ENCODE results near the gene TBCA. TPM values are rescaled to one million over a fixed set of nuclear protein-coding genes. Genes with fewer than 3 reads are reported as not detected.
"Not testable (repeated sequence)": the region's sequence is repeated elsewhere in the genome, so short reads cannot be mapped to it uniquely, and the experiment has no call there.

TBCA gene
- total RNA-seq, 2 donors from 2014 or later, result 70.0 TPM

DNA sequence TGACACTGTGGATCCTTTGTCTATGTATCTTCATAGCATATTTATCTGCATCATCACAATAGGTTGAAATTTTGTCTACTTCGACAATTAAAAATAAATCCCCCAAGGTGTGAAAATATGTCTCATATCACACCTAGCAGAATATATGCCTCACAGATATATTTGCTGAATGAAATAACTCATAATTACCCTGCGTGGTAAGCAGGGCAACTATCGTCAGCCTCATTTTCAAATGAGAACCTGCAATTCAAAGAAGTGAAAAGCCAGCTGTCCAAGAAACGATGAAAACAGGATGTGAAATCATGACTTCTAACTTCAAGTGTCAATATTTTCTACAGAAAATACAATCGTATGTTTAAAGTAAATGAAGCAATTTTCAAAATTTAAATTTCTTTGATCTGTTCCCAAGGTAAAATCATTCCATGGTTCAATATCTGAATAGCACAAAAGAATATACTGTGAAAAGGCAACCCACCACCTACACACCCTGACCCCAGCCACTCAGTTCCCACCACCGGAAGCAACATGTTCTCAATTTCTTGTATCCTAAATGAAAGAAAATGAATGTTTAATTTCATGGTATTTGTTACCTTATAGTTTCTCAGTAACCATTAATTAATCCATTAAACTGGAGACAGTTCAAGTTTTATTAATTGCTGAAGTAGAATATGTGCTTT, 57.1 kb downstream of the TBCA start:
- H3K4me1 ChIP-seq (ENCODE audit: control insufficient read depth in 1 of 2, low read depth in 2 of 2), result peaks cover 4 to 5% of the 10 kb centered on the region in 2 donors
- no peak for DNase-seq (ENCODE audit: low spot score)
- H3K27ac ChIP-seq, result no peak overlapping the region
- TF ChIP-seq CTCF (IDR thresholded peaks at IDR 0.05), result no peak
- H3K9me3 ChIP-seq, result no peaks in the 10 kb centered on the region
- no peak for ATAC-seq (ENCODE audit: insufficient number of reproducible peaks, low FRiP score, low read depth)
- H3K4me3 ChIP-seq, result no peak overlapping the region
- no peaks in the 10 kb centered on the region for H3K27me3 ChIP-seq (replicated peaks; ENCODE audit: insufficient read depth)
- H3K36me3 ChIP-seq, result no peaks in the 10 kb centered on the region

DNA sequence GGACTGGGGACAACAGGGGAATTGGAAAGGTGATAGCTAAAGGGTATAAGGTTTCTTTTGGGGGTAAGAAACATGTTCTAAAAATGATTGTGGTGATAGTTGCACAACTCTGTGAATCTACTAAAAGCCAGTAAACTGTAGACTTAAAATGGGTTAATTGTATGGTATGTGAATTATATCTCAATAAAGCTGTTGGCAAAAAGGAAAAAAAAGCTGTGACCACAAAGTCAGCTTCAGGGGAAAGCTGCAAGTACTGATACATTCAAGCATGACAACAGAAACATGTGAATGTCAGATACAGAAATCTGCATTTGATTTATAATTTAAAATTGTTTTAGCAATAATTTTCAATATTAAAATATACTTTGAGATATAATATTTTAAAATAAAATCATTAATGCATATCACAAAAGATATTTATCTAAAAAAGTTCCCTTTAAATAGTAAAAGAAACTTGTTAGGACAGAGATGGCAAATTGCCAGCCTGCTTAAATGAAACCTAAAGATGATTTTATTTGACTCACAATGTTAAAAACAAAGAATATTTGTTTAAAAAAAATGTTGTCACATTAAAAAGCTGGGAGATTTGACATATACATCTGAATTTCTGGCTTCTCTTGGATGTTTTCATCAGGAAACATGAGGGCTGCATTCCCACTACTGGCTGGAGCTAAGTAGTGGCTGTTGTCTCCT, 66.0 kb downstream of the TBCA start:
- peaks cover 0 to 4% of the 10 kb centered on the region in 2 donors for H3K4me1 ChIP-seq (ENCODE audit: control insufficient read depth in 1 of 2, low read depth in 2 of 2)
- no peak for TF ChIP-seq CTCF (IDR thresholded peaks at IDR 0.05)
- H3K27ac ChIP-seq, result no peak overlapping the region
- ATAC-seq (ENCODE audit: insufficient number of reproducible peaks, low FRiP score, low read depth), result no peak
- no peak for DNase-seq (ENCODE audit: low spot score)
- H3K4me3 ChIP-seq, result no peak overlapping the region
- peaks cover 19% of the 10 kb centered on the region for H3K36me3 ChIP-seq
- H3K27me3 ChIP-seq (replicated peaks; ENCODE audit: insufficient read depth), result no peaks in the 10 kb centered on the region
- no peaks in the 10 kb centered on the region for H3K9me3 ChIP-seq

DNA sequence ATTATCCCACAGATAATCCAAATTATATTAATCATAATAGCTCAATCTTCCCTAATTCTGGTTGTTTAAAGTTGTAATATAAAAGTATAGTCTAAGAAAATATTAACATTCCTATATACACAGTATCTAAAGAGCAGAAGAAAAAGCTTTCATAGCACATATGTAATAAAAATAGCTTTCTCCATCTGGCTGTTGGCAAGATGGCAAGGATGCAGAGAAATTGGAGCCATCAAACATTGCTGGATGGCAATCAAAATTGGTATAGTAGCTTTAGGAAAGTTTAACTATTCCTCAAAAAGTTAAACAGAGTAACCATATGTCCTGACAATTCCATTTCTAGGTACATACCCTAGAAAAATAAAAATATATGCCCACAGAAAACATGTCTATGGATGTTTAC, 66.8 kb downstream of the TBCA start:
- DNase-seq (ENCODE audit: low spot score) (no peak), ATAC-seq (ENCODE audit: insufficient number of reproducible peaks, low FRiP score, low read depth) (no peak)
- no peak for TF ChIP-seq CTCF (IDR thresholded peaks at IDR 0.05)
- Histone ChIP-seq H3K4me3 (no peak overlapping the region), H3K4me1 (ENCODE audit: control insufficient read depth in 1 of 2, low read depth in 2 of 2) (peaks cover 0 to 4% of the 10 kb centered on the region in 2 donors), H3K9me3 (no peaks in the 10 kb centered on the region), H3K27me3 (replicated peaks; ENCODE audit: insufficient read depth) (no peaks in the 10 kb centered on the region), H3K36me3 (peaks cover 19% of the 10 kb centered on the region), H3K27ac (no peak overlapping the region)

DNA sequence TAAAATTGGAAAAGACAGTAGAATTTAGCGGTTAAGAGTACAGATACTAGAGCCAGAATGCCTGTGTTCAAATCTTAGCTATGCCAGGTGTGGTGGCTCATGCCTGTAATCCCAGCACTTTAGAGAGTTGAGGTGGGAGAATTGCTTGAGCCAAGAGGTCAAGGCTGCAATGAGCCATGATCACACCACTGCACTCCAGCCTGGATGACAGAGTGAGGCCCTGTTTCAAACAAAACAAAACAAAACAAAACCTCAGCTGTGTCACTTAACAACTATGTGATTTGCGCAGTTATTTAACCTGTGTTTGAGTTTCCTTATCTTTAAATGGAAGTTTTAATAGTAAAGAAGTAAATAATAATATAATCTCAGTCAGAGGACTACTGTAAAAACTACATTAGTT, 68.3 kb downstream of the TBCA start:
- ATAC-seq (ENCODE audit: insufficient number of reproducible peaks, low FRiP score, low read depth), result no peak
- no peak for TF ChIP-seq CTCF (IDR thresholded peaks at IDR 0.05)
- H3K27ac ChIP-seq, result no peak overlapping the region

GRCh38 chr5:77699569-77699968, 76.6 kb downstream of the TBCA start:
- H3K4me3 ChIP-seq; H3K36me3 ChIP-seq; H3K9me3 ChIP-seq; H3K4me1 ChIP-seq (ENCODE audit: control insufficient read depth in 1 of 2, low read depth in 2 of 2); H3K27ac ChIP-seq; H3K27me3 ChIP-seq (replicated peaks; ENCODE audit: insufficient read depth); ATAC-seq (ENCODE audit: insufficient number of reproducible peaks, low FRiP score, low read depth); DNase-seq (ENCODE audit: low spot score): not testable (repeated sequence)

More for the DNA sequence above, 68.3 kb downstream of the TBCA start:
- no peak for DNase-seq (ENCODE audit: low spot score)
- Histone ChIP-seq H3K4me3 (no peak overlapping the region), H3K4me1 (ENCODE audit: control insufficient read depth in 1 of 2, low read depth in 2 of 2) (peaks cover 0 to 4% of the 10 kb centered on the region in 2 donors), H3K9me3 (no peaks in the 10 kb centered on the region), H3K36me3 (peaks cover 19% of the 10 kb centered on the region), H3K27me3 (replicated peaks; ENCODE audit: insufficient read depth) (no peaks in the 10 kb centered on the region)
